Parathyroid adenoma (tissue), 2 donors: ENCODE data around the gene CHST12.

Experiments used
- H2AFZ ChIP-seq: fragments of 300-600 bp; sonication (generic); one replicate; pipeline ENCODE4 v1.7.0; 2017; ENCODE audit warnings: antibody characterized with exemption, mild to moderate bottlenecking
- H3K27ac ChIP-seq: fragments of 300-600 bp; sonication (generic); one replicate; pipeline ENCODE4 v1.7.0; 2017
- H3K27me3 ChIP-seq: fragments of 300-600 bp; sonication (generic); one replicate; pipeline ENCODE4 v1.7.0; 2017; ENCODE audit warnings: low read length; ENCODE audit not compliant: control insufficient read depth, insufficient read depth
- H3K36me3 ChIP-seq: fragments of 300-600 bp; sonication (generic); one replicate; pipeline ENCODE4 v1.7.0; 2017; ENCODE audit warnings: low read length; ENCODE audit not compliant: control insufficient read depth, insufficient read depth
- H3K4me1 ChIP-seq: fragments of 300-600 bp; sonication (generic); one replicate; pipeline ENCODE4 v1.7.0; 2017; ENCODE audit warnings: control low read depth
- H3K4me2 ChIP-seq: fragments of 300-600 bp; sonication (generic); one replicate; pipeline ENCODE4 v1.7.0; 2017; ENCODE audit warnings: low read length
- H3K4me3 ChIP-seq: fragments of 300-600 bp; sonication (generic); one replicate; pipeline ENCODE4 v1.7.0; 2017; ENCODE audit warnings: low read depth, low read length
- H3K79me2 ChIP-seq: fragments of 300-600 bp; sonication (generic); one replicate; pipeline ENCODE4 v1.7.0; 2017; ENCODE audit warnings: control low read depth
- H3K9ac ChIP-seq: fragments of 300-600 bp; sonication (generic); one replicate; pipeline ENCODE4 v1.7.0; 2017; ENCODE audit warnings: mild to moderate bottlenecking
- H3K9me3 ChIP-seq: fragments of 300-600 bp; sonication (generic); one replicate; pipeline ENCODE4 v1.7.0; 2017; ENCODE audit warnings: low read length; ENCODE audit not compliant: control insufficient read depth
- CTCF ChIP-seq: fragments of 300-600 bp; sonication (generic); IDR thresholded peaks from one replicate; pipeline ENCODE4 v1.7.0; 2017; ENCODE audit warnings: antibody characterized with exemption, mild to moderate bottlenecking
- donor health status: primary hyperparathyroidism.

Gene CHST12

GRCh38 chr7:2373124-2373556 lies 30.3 kb upstream of the CHST12 start:
- Histone ChIP-seq H3K4me2 (no peak overlapping the region), H3K27ac (no peak overlapping the region), H3K79me2 (peaks cover 18% of the 10 kb centered on the region), H3K9ac (no peak overlapping the region), H2AFZ (no peak overlapping the region), H3K9me3 (no peaks in the 10 kb centered on the region), H3K36me3 (no peaks in the 10 kb centered on the region), H3K27me3 (no peaks in the 10 kb centered on the region), H3K4me3 (no peak overlapping the region), H3K4me1 (no peaks in the 10 kb centered on the region)
- TF ChIP-seq CTCF, result no peak

GRCh38 chr7:2373646-2374045 lies 29.8 kb upstream of the CHST12 start:
- Histone ChIP-seq H3K9ac (no peak overlapping the region), H3K9me3 (no peaks in the 10 kb centered on the region), H3K4me3 (no peak overlapping the region), H2AFZ (no peak overlapping the region), H3K79me2 (peaks cover 18% of the 10 kb centered on the region), H3K27me3 (no peaks in the 10 kb centered on the region), H3K27ac (no peak overlapping the region), H3K4me1 (no peaks in the 10 kb centered on the region), H3K36me3 (no peaks in the 10 kb centered on the region), H3K4me2 (no peak overlapping the region)
- TF ChIP-seq CTCF, result no peak

- no peaks in the 10 kb centered on the region for H3K27me3 ChIP-seq
- no peaks in the 10 kb centered on the region for H3K4me1 ChIP-seq
- H3K9ac ChIP-seq, result no peak overlapping the region
- H3K36me3 ChIP-seq, result no peaks in the 10 kb centered on the region
- peaks cover 18% of the 10 kb centered on the region for H3K79me2 ChIP-seq
- no peaks in the 10 kb centered on the region for H3K9me3 ChIP-seq
- no peak overlapping the region for H3K4me2 ChIP-seq
- no peak for TF ChIP-seq CTCF
- H2AFZ ChIP-seq, result no peak overlapping the region
- H3K27ac ChIP-seq, result no peak overlapping the region
- no peak overlapping the region for H3K4me3 ChIP-seq
Measured at GRCh38 chr7:2374401-2374800, 29.0 kb upstream of the CHST12 start.

GRCh38 chr7:2374830-2375728 lies 28.3 kb upstream of the CHST12 start:
- Histone ChIP-seq H3K27ac (no peak overlapping the region), H3K36me3 (no peaks in the 10 kb centered on the region), H2AFZ (no peak overlapping the region), H3K27me3 (no peaks in the 10 kb centered on the region), H3K4me2 (no peak overlapping the region), H3K9ac (no peak overlapping the region), H3K4me3 (no peak overlapping the region), H3K4me1 (no peaks in the 10 kb centered on the region), H3K79me2 (peaks cover 18% of the 10 kb centered on the region), H3K9me3 (no peaks in the 10 kb centered on the region)
- no peak for TF ChIP-seq CTCF
